Pancreas (tissue), 10 donors: Measurements from ENCODE around the gene OR14A2. TPM values are rescaled to one million over a fixed set of nuclear protein-coding genes. Genes with fewer than 3 reads are reported as not detected.
"Not testable (repeated sequence)": the region's sequence is repeated elsewhere in the genome, so short reads cannot be mapped to it uniquely, and the experiment has no call there.

Experiments used
- ATAC-seq, 4 donors: fragments of 200-7000 bp; cut with Tn5 transposase; one replicate each; pipeline versions ENCODE4 v1.8.0 to v1.9.1; 2020; ENCODE audit warnings: mild to moderate bottlenecking in 4 of 4, moderate library complexity in 4 of 4
- DNase-seq, 6 donors: peaks; one replicate each; pipeline ENCODE4 v3.0.0-alpha.2; 2020
- FAIRE-seq: peaks from 2 replicates; lab custom pipeline; 2012; peaks lifted over from hg19 to GRCh38; lab: Jason Lieb, UNC
- H3K27ac ChIP-seq, 4 donors: fragments of 200-600 bp; sonication (generic); 1 replicate in 3 of 4; 2 replicates in 1 of 4; pipeline versions ENCODE4 v1.5.0 to v1.8.0; 2020
- H3K27me3 ChIP-seq, 4 donors: fragments of 200-600 bp; one replicate each; pipeline ENCODE4 v1.8.0; 2021
- H3K36me3 ChIP-seq, 3 donors: fragments of 200-600 bp; sonication (generic) in 1 of 3; one replicate each; pipeline versions ENCODE4 v1.5.0 to v1.8.0; 2020 to 2021
- H3K4me1 ChIP-seq, 3 donors: fragments of 200-600 bp; one replicate each; pipeline ENCODE4 v1.8.0; 2021
- H3K4me3 ChIP-seq, 4 donors: fragments of 200-600 bp; sonication (generic) in 2 of 4; one replicate each; pipeline versions ENCODE4 v1.5.0 to v1.8.0; 2020 to 2021
- H3K9me3 ChIP-seq, 4 donors: fragments of 200-600 bp; one replicate each; pipeline ENCODE4 v1.8.0; 2021
- CTCF ChIP-seq, 4 donors: fragments of 200-600 bp; sonication (generic) in 3 of 4; IDR thresholded peaks; one replicate each; pipeline versions ENCODE4 v1.5.0 to v1.8.0; 2021; ENCODE audit warnings: antibody characterized with exemption in 4 of 4
- WGBS, 2 donors: extraction: QIAGEN DNeasy Blood & Tissue Kit; methylation state at CpG; one replicate each; pipeline ENCODE4 v1.1.7; 2013; 5-methylcytosine and 5-hydroxymethylcytosine counted together
- intact Hi-C, 3 donors: fragments of 100-400 bp; cut with DNase I; formaldehyde crosslinking; loops; one replicate each; pipeline versions ENCODE4 v1.11.1 to v1.14.2; 2022
- polyA plus RNA-seq, 2 donors: library from polyadenylated mRNA; stranded (reverse); fragments of 200-250 nt; gene quantifications; one replicate each; pipeline ENCODE4 v1.2.3, GENCODE V29; 2013
- total RNA-seq, 6 donors: library from RNA; stranded (reverse); fragmentation: NEBNext Ultra II Directional in 4 of 6; extraction: Animal tissue kit (Norgen Biotek cat#: 25700) in 4 of 6; gene quantifications; one replicate each; pipeline versions ENCODE4 v1.2.1 to v1.2.4, GENCODE V29; 2021 to 2023
- donor health status: healthy with polysubstance abuse.
- donor health status: DM: no; HTN: no; CAD: no; lungs with moderate emphysema.
- donor health status: DM: no; HTN: no; CAD: no.
- donor health status: control.
- donor health status: control.
- donor health status: Bipolar disorder and iron deficiency.
- donor health status: DM: yes; HTN: yes; CAD: no.
- donor health status: DM: no; HTN: no; CAD: no.
- donor health status: DM: no; HTN: no; CAD: no.
- donor health status: DM: yes; HTN: yes; CAD: no.

Gene OR14A2
- total and polyA plus RNA-seq, 8 donors, result not detected

DNA sequence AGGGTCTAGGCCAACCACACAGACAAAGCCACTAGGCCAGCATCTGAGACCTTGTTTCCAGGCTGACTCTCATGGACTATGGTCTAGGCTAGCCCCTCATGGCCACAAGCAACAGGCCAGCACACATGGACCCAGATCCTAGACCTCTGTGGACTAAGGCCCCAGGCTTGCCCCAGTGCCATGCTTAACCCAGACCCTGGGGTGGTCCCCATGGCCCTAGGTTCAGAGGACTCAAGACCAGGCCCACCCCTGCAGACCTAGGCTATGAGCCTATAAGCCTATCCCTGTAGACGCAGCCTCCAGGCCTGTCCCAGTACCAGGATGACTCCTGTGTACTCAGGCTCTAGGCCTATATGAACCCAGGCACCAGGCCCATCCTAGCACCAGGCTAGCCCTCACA is 1.9 kb upstream of the OR14A2 start:
- ATAC-seq, result no peak
- Histone ChIP-seq H3K27ac (no peak overlapping the region), H3K36me3 (no peaks in the 10 kb centered on the region), H3K27me3 (no peaks in the 10 kb centered on the region), H3K9me3 (no peaks in the 10 kb centered on the region), H3K4me1 (no peaks in the 10 kb centered on the region), H3K4me3 (no peak overlapping the region)
- DNase-seq, result no peak
- no peak for TF ChIP-seq CTCF (IDR thresholded peaks at IDR 0.05)
- WGBS, 2 donors, result 63 to 67% methylated on average over 1 of the region's 1 CpG
- no peak for FAIRE-seq
- intact Hi-C loops, result no loop called here

DNA sequence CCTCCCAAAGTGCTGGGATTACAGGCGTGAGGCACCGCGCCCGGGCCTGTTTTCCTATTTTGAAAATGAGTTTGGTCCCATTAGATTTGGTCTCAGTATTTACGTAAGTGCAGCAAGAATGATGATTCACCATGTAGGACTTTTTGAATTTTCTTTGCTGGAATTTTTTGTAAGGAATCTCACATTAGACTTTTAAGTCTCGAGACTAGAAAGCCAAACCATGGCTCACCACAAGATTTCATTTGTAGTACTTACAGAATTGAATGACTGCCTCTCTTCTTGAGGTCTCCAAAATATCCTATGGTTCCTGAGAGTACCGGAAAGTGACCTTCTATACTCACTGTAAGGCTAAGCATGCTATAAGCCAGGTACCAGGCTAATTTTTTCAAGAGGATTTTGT is 325 bp downstream of the OR14A2 start:
- Histone ChIP-seq H3K4me3 (no peak overlapping the region), H3K27ac (no peak overlapping the region), H3K4me1 (no peaks in the 10 kb centered on the region), H3K36me3 (no peaks in the 10 kb centered on the region), H3K9me3 (no peaks in the 10 kb centered on the region), H3K27me3 (no peaks in the 10 kb centered on the region)
- intact Hi-C loops, result no loop called here
- no peak for ATAC-seq
- TF ChIP-seq CTCF (IDR thresholded peaks at IDR 0.05), result no peak
- WGBS, 2 donors, result 67 to 75% methylated on average over 7 of the region's 7 CpGs
- FAIRE-seq, result no peak
- no peak for DNase-seq

DNA sequence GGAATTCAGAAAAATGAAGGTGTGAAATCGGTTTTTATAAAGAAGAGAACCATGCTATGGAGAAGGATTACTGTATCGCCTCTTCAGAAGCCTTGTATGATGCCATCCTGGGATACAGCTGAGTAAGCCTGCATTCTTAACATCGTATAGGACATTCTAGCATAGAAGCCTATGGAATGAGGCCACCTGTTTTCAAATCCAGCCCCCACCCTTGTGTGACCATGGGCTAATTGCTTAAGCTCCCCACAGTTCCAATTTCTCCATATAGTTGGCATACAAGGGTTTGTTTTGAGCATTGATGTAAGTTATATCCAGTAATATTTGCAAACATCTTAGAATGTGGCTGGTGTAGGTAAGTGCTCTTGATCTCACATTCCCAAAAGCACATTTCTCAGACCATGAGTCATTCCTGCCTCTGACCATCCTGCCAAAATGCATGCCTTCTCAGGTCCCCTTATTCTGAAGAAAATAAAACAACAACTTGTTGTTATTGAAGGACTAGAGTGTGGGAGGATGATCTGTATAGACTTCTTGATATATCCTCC is 1.5 kb downstream of the OR14A2 start:
- 48 to 51% methylated on average over 3 of the region's 3 CpGs for WGBS, 2 donors
- TF ChIP-seq CTCF (IDR thresholded peaks at IDR 0.05), result no peak
- no peak for DNase-seq
- no peaks in the 10 kb centered on the region for H3K4me1 ChIP-seq
- intact Hi-C loops, result no loop called here
- no peak for ATAC-seq
- no peak overlapping the region for H3K27ac ChIP-seq
- H3K36me3 ChIP-seq, result no peaks in the 10 kb centered on the region
- no peaks in the 10 kb centered on the region for H3K9me3 ChIP-seq
- no peak overlapping the region for H3K4me3 ChIP-seq
- FAIRE-seq, result no peak
- no peaks in the 10 kb centered on the region for H3K27me3 ChIP-seq

DNA sequence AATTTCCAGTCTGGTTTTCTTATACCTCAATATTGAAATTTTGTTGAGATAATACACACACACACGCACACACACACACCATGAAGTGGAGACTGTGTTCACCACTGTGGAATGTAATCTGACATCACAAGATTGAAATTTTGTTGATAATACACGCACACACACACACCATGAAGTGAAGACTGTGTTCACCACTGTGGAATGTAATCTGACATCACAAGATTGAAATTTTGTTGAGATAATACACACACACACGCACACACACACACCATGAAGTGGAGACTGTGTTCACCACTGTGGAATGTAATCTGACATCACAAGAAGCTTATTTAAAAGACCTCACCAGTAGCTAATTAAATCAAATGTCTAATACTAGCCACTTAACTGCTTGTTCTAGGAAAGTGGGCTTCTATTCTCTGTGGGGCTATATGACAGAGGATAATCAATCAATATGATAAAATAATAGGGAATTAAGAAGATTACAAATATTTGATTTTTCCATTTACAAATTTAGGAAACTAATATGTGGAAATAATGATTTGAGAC is 5.7 kb downstream of the OR14A2 start:
- WGBS, 2 donors, result 39 to 54% methylated on average over 3 of the region's 3 CpGs
- FAIRE-seq, intact Hi-C loops: not testable (repeated sequence)

GRCh38 chr1:247741756-247742155 is 6.2 kb downstream of the OR14A2 start:
- Histone ChIP-seq H3K4me3 (no peak overlapping the region), H3K27ac (no peak overlapping the region), H3K36me3 (no peaks in the 10 kb centered on the region), H3K4me1 (no peaks in the 10 kb centered on the region), H3K27me3 (no peaks in the 10 kb centered on the region), H3K9me3 (no peaks in the 10 kb centered on the region)
- no peak for FAIRE-seq
- ATAC-seq, result no peak
- TF ChIP-seq CTCF (IDR thresholded peaks at IDR 0.05), result no peak
- 48 to 62% methylated on average over 5 of the region's 5 CpGs for WGBS, 2 donors
- DNase-seq, result no peak
- intact Hi-C loops, result no loop called here

More for the DNA sequence above, 5.7 kb downstream of the OR14A2 start:
- H3K9me3 ChIP-seq, ATAC-seq, H3K27ac ChIP-seq, DNase-seq, H3K4me1 ChIP-seq, H3K27me3 ChIP-seq, H3K4me3 ChIP-seq, H3K36me3 ChIP-seq: not testable (repeated sequence)
